Mucosa of descending colon (tissue), 3 donors: ENCODE results near the gene PER1. TPM values are rescaled to one million over a fixed set of nuclear protein-coding genes. Genes with fewer than 3 reads are reported as not detected.
"Not testable (repeated sequence)": the region's sequence is repeated elsewhere in the genome, so short reads cannot be mapped to it uniquely, and the experiment has no call there.

Experiments used
- ATAC-seq: fragments of 200-7000 bp; cut with Tn5 transposase; one replicate; pipeline ENCODE4 v1.9.1; 2020; ENCODE audit warnings: mild to moderate bottlenecking, moderate library complexity
- DNase-seq, 3 donors: peaks; one replicate each; pipeline ENCODE4 v3.0.0-alpha.2; 2020
- H3K36me3 ChIP-seq: fragments of 200-600 bp; one replicate; pipeline ENCODE4 v1.8.0; 2021; ENCODE audit warnings: low read depth, mild to moderate bottlenecking
- H3K4me1 ChIP-seq: fragments of 200-600 bp; one replicate; pipeline ENCODE4 v1.8.0; 2021; ENCODE audit warnings: low read depth, mild to moderate bottlenecking
- H3K4me3 ChIP-seq: fragments of 200-600 bp; one replicate; pipeline ENCODE4 v1.8.0; 2021; ENCODE audit warnings: mild to moderate bottlenecking
- H3K9me3 ChIP-seq: fragments of 200-600 bp; one replicate; pipeline ENCODE4 v1.8.0; 2021; ENCODE audit warnings: mild to moderate bottlenecking
- CTCF ChIP-seq: fragments of 200-600 bp; IDR thresholded peaks from one replicate; pipeline ENCODE4 v1.8.0; 2022; ENCODE audit warnings: antibody characterized with exemption, mild to moderate bottlenecking
- intact Hi-C, 2 donors: fragments of 100-400 bp; cut with DNase I in 1 of 2; cut with micrococcal nuclease in 1 of 2; formaldehyde crosslinking; loops; one replicate each; pipeline versions ENCODE4 v1.11.0 to v1.11.1; 2022; cut with DNase I, micrococcal nuclease
- total RNA-seq, 3 donors: library from RNA; stranded (reverse); fragmentation: NEBNext Ultra II Directional in 2 of 3; extraction: Animal tissue kit (Norgen Biotek cat#: 25700) in 2 of 3; gene quantifications; one replicate each; pipeline versions ENCODE4 v1.2.1 to v1.2.4, GENCODE V29; 2021 to 2023
- donor health status: DM: no; HTN: no; CAD: no; lungs with moderate emphysema.
- donor health status: DM: no; HTN: no; CAD: no.
- donor health status: DM: no; HTN: yes; CAD: no.

PER1 gene
- total RNA-seq, 3 donors from 2014 or later: 14.9 to 185 (median 84.0) TPM

GRCh38 chr17:8110456-8110804 is 41.8 kb downstream of the PER1 start:
- ATAC-seq: no peak
- no peak for TF ChIP-seq CTCF
- peaks cover 8% of the 10 kb centered on the region for H3K4me1 ChIP-seq
- no peak for DNase-seq
- intact Hi-C loops: no loop called here
- H3K36me3 ChIP-seq: no peaks in the 10 kb centered on the region
- H3K9me3 ChIP-seq: no peaks in the 10 kb centered on the region
- no peak overlapping the region for H3K4me3 ChIP-seq

GRCh38 chr17:8109661-8110455 is 42.3 kb downstream of the PER1 start:
- peak; percentile 75 to 85 (median 85) for DNase-seq

GRCh38 chr17:8108972-8109660 is 43.1 kb downstream of the PER1 start:
- ATAC-seq: no peak
- Histone ChIP-seq H3K36me3 (no peaks in the 10 kb centered on the region), H3K4me1 (peaks cover 8% of the 10 kb centered on the region), H3K9me3 (no peaks in the 10 kb centered on the region), H3K4me3 (no peak overlapping the region)
- no peak for DNase-seq
- intact Hi-C loops: no loop called here
- no peak for TF ChIP-seq CTCF

More at GRCh38 chr17:8109661-8110455, 42.3 kb downstream of the PER1 start:
- peak; percentile 91 for TF ChIP-seq CTCF
- Histone ChIP-seq H3K4me3 (no peak overlapping the region), H3K36me3 (no peaks in the 10 kb centered on the region), H3K4me1 (peaks cover 8% of the 10 kb centered on the region), H3K9me3 (no peaks in the 10 kb centered on the region)
- peak; percentile 94 for ATAC-seq
- intact Hi-C loops: no loop called here

- H3K4me1 ChIP-seq, H3K4me3 ChIP-seq, intact Hi-C loops, H3K9me3 ChIP-seq, H3K36me3 ChIP-seq, ATAC-seq, DNase-seq: not testable (repeated sequence)
Measured at GRCh38 chr17:8106980-8107379, 45.2 kb downstream of the PER1 start.

- no peak for TF ChIP-seq CTCF
- DNase-seq (no peak), ATAC-seq (no peak)
- no peaks in the 10 kb centered on the region for H3K36me3 ChIP-seq
- H3K4me3 ChIP-seq: no peak overlapping the region
- no peaks in the 10 kb centered on the region for H3K9me3 ChIP-seq
- H3K4me1 ChIP-seq: peaks cover 8% of the 10 kb centered on the region
- intact Hi-C loops: no loop called here
Measured at GRCh38 chr17:8105957-8106398, 46.2 kb downstream of the PER1 start.

- intact Hi-C loops: no loop called here
- ATAC-seq (no peak), DNase-seq (no peak)
- no peak overlapping the region for H3K4me3 ChIP-seq
- H3K4me1 ChIP-seq: peaks cover 4% of the 10 kb centered on the region
- H3K36me3 ChIP-seq: no peaks in the 10 kb centered on the region
- TF ChIP-seq CTCF: no peak
- H3K9me3 ChIP-seq: no peaks in the 10 kb centered on the region
Measured at GRCh38 chr17:8104911-8105310, 47.3 kb downstream of the PER1 start.
